ENCODE results near the gene PLA2G2D.

Gene PLA2G2D

GRCh38 chr1:20114021-20114648, 5.2 kb downstream of the PLA2G2D start:
- TF ChIP-seq CTCF (conservative IDR thresholded peaks at IDR 0.05; ENCODE audit: low read length) = no peak
- no peak overlapping the region for H3K4me3 ChIP-seq (ENCODE audit: low read length)
- no peak for DNase-seq (ENCODE audit: low read depth)

- DNase-seq (ENCODE audit: low read depth) = no peak
- TF ChIP-seq CTCF (conservative IDR thresholded peaks at IDR 0.05; ENCODE audit: low read length) = no peak
- no peak overlapping the region for H3K4me3 ChIP-seq (ENCODE audit: low read length)
Measured at GRCh38 chr1:20112279-20113000, 6.9 kb downstream of the PLA2G2D start.

- no peak for DNase-seq (ENCODE audit: low read depth)
- no peak overlapping the region for H3K4me3 ChIP-seq (ENCODE audit: low read length)
- TF ChIP-seq CTCF (conservative IDR thresholded peaks at IDR 0.05; ENCODE audit: low read length) = no peak
Measured at GRCh38 chr1:20111452-20111851, 7.9 kb downstream of the PLA2G2D start.

- TF ChIP-seq CTCF (conservative IDR thresholded peaks at IDR 0.05; ENCODE audit: low read length) = no peak
- H3K4me3 ChIP-seq (ENCODE audit: low read length) = no peak overlapping the region
- DNase-seq (ENCODE audit: low read depth) = peak; percentile 33
Measured at GRCh38 chr1:20110679-20111078, 8.7 kb downstream of the PLA2G2D start.

GRCh38 chr1:20109223-20109856, 10.0 kb downstream of the PLA2G2D start:
- no peak for DNase-seq (ENCODE audit: low read depth)
- H3K4me3 ChIP-seq (ENCODE audit: low read length) = no peak overlapping the region
- TF ChIP-seq CTCF (conservative IDR thresholded peaks at IDR 0.05; ENCODE audit: low read length) = no peak

- no peak for TF ChIP-seq CTCF (conservative IDR thresholded peaks at IDR 0.05; ENCODE audit: low read length)
- no peak for DNase-seq (ENCODE audit: low read depth)
- no peak overlapping the region for H3K4me3 ChIP-seq (ENCODE audit: low read length)
Measured at GRCh38 chr1:20108366-20109123, 10.8 kb downstream of the PLA2G2D start.
